WTC11 (cell line): ENCODE results near the gene RGS17. TPM values are rescaled to one million over a fixed set of nuclear protein-coding genes. Genes with fewer than 3 reads are reported as not detected.

Source experiments
- ATAC-seq: fragments of 200-7000 bp; cut with Tn5 transposase; 2 replicates; pipeline ENCODE4 v1.10.0; 2021; ENCODE audit warnings: mild to moderate bottlenecking, moderate library complexity
- CTCF ChIA-PET: fragments of 300-600 bp; sonication (Branson Sonifier 250); formaldehyde crosslinking; loops from one replicate; lab custom pipeline; 2021; ENCODE audit warnings: antibody characterized with exemption; lab: Charles Lee
- POLR2A ChIA-PET: fragments of 350-600 bp; sonication (Branson Sonifier 250); formaldehyde crosslinking; loops from one replicate; lab custom pipeline; 2021; ENCODE audit warnings: antibody characterized with exemption; lab: Charles Lee
- DNase-seq: peaks from one replicate; pipeline ENCODE4 v3.0.0; 2021; ENCODE audit warnings: low spot score
- H3K27ac Mint-ChIP-seq: 2 replicates; pipeline ENCODE4 v1.8.0; 2021; ENCODE audit warnings: mixed read lengths
- H3K27me3 Mint-ChIP-seq: 2 replicates; pipeline ENCODE4 v1.8.0; 2021; ENCODE audit warnings: low read depth, mild to moderate bottlenecking, moderate library complexity, mixed read lengths
- H3K36me3 Mint-ChIP-seq: 2 replicates; pipeline ENCODE4 v1.8.0; 2021; ENCODE audit warnings: mixed read lengths
- H3K4me1 Mint-ChIP-seq: 2 replicates; pipeline ENCODE4 v1.8.0; 2022; ENCODE audit warnings: mixed read lengths
- H3K4me3 Mint-ChIP-seq: 2 replicates; pipeline ENCODE4 v1.8.0; 2021; ENCODE audit warnings: mild to moderate bottlenecking, moderate library complexity, mixed read lengths
- H3K9me3 Mint-ChIP-seq: 2 replicates; pipeline ENCODE4 v1.8.0; 2021; ENCODE audit warnings: mixed read lengths
- FOXP1 ChIP-seq: sonication (generic); formaldehyde crosslinking; IDR thresholded peaks from 2 replicates; pipeline ENCODE4 v1.8.0; 2022; ENCODE audit warnings: missing genetic modification reagents, mild to moderate bottlenecking, moderate library complexity, borderline replicate concordance
- MXD4 ChIP-seq: fragments of 250-450 bp; sonication (Bioruptor Pico); IDR thresholded peaks from 2 replicates; pipeline ENCODE4 v1.8.0; 2021; ENCODE audit warnings: mild to moderate bottlenecking, moderate library complexity, borderline replicate concordance
- MYBL2 ChIP-seq: sonication (generic); formaldehyde crosslinking; IDR thresholded peaks from 2 replicates; pipeline ENCODE4 v1.8.1; 2023; ENCODE audit warnings: mild to moderate bottlenecking, moderate library complexity, missing genetic modification reagents
- NFE2L1 ChIP-seq: sonication (generic); formaldehyde crosslinking; IDR thresholded peaks from 2 replicates; pipeline ENCODE4 v1.8.1; 2023; ENCODE audit warnings: missing genetic modification reagents
- PREB ChIP-seq: sonication (generic); formaldehyde crosslinking; IDR thresholded peaks from 2 replicates; pipeline ENCODE4 v1.8.1; 2022; ENCODE audit warnings: mild to moderate bottlenecking, missing genetic modification reagents, moderate library complexity, borderline replicate concordance
- ZBTB21 ChIP-seq: sonication (generic); formaldehyde crosslinking; IDR thresholded peaks from 2 replicates; pipeline ENCODE4 v1.8.1; 2023; ENCODE audit warnings: mild to moderate bottlenecking, missing genetic modification reagents, borderline replicate concordance
- ZNF121 ChIP-seq: sonication (generic); formaldehyde crosslinking; IDR thresholded peaks from 2 replicates; pipeline ENCODE4 v1.8.0; 2023; ENCODE audit warnings: missing genetic modification reagents
- ZNF396 ChIP-seq: fragments of 250-450 bp; sonication (Bioruptor Pico); IDR thresholded peaks from 2 replicates; pipeline ENCODE4 v1.8.0; 2021; ENCODE audit warnings: mild to moderate bottlenecking, moderate library complexity, borderline replicate concordance
- ZNF416 ChIP-seq: fragments of 250-450 bp; sonication (Bioruptor Pico); IDR thresholded peaks from 2 replicates; pipeline ENCODE4 v1.9.0; 2021; ENCODE audit warnings: mild to moderate bottlenecking, inconsistent platforms
- ZNF423 ChIP-seq: fragments of 250-450 bp; sonication (Bioruptor Pico); IDR thresholded peaks from 2 replicates; pipeline ENCODE4 v2.1.2; 2022; ENCODE audit warnings: mild to moderate bottlenecking, moderate library complexity
- total RNA-seq: library from RNA; stranded (reverse); gene quantifications from 3 replicates; pipeline ENCODE4 v1.2.3, GENCODE V29; 2021
- TF ChIP-seq, protein P1 (sequence below): sonication (generic); formaldehyde crosslinking; IDR thresholded peaks from 2 replicates; pipeline ENCODE4 v1.8.1; 2023; ENCODE audit warnings: mild to moderate bottlenecking, missing genetic modification reagents, moderate library complexity
- TF ChIP-seq, protein P2 (sequence below): sonication (generic); formaldehyde crosslinking; IDR thresholded peaks from 2 replicates; pipeline ENCODE4 v1.8.1; 2022; ENCODE audit warnings: mild to moderate bottlenecking, moderate library complexity, missing genetic modification reagents
- TF ChIP-seq, protein P3 (sequence below): fragments of 200-600 bp; IDR thresholded peaks from 2 replicates; pipeline ENCODE4 v1.8.0; 2022; ENCODE audit warnings: antibody characterized with exemption
- TF ChIP-seq, protein P4 (sequence below): fragments of 250-450 bp; sonication (Bioruptor Pico); IDR thresholded peaks from 2 replicates; pipeline ENCODE4 v2.1.2; 2022; ENCODE audit warnings: mild to moderate bottlenecking, moderate library complexity
- TF ChIP-seq, protein P5 (sequence below): sonication (generic); formaldehyde crosslinking; IDR thresholded peaks from 2 replicates; pipeline ENCODE4 v1.8.1; 2023; ENCODE audit warnings: mild to moderate bottlenecking, missing genetic modification reagents, borderline replicate concordance
- TF ChIP-seq, protein P6 (sequence below): fragments of 250-450 bp; sonication (Bioruptor Pico); IDR thresholded peaks from 2 replicates; pipeline ENCODE4 v1.9.0; 2021; ENCODE audit warnings: moderate library complexity, mild to moderate bottlenecking, inconsistent platforms, borderline replicate concordance

The RGS17 gene
- total RNA-seq, 1 experiment from 2014 or later: 9.3 TPM

DNA sequence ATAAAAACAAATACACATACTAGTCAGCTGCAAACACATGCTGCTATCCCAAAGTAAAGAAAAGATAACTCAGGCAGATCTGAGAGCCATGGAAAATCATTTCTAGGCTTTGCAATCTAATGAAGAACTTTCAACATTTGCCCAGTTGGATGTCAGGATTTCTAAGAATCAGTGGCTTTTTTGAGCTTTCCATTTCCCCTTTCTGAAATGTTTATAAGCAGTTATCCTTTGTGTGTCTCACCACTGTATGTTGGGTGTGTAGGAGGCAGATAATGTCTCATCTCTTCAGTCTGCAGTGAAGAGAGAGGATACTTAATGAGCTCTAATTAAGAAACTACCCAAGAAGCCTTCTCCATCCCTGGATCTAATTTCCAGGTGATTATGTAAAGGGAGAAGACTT lies 43.6 kb downstream of the RGS17 start:
- Mint-ChIP-seq H3K27me3 (no peaks in the 10 kb centered on the region), H3K4me3 (no peak overlapping the region), H3K27ac (no peak overlapping the region; the same call in 1 of the 2 replicates), H3K4me1 (peaks cover 6% of the 10 kb centered on the region; the same call in 1 of the 2 replicates), H3K36me3 (no peaks in the 10 kb centered on the region), H3K9me3 (no peaks in the 10 kb centered on the region)
- ChIA-PET CTCF (no interaction called here), POLR2A (no interaction called here)
- ATAC-seq (no peak), DNase-seq (no peak)
- no peak for TF ChIP-seq PREB (CRISPR knock-in tag)
- TF ChIP-seq, protein P1, sequence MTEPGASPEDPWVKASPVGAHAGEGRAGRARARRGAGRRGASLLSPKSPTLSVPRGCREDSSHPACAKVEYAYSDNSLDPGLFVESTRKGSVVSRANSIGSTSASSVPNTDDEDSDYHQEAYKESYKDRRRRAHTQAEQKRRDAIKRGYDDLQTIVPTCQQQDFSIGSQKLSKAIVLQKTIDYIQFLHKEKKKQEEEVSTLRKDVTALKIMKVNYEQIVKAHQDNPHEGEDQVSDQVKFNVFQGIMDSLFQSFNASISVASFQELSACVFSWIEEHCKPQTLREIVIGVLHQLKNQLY (CRISPR knock-in tag): no peak
- no peak for TF ChIP-seq ZNF423 (CRISPR knock-in tag)
- no peak for TF ChIP-seq ZBTB21 (CRISPR knock-in tag)
- TF ChIP-seq, protein P2, sequence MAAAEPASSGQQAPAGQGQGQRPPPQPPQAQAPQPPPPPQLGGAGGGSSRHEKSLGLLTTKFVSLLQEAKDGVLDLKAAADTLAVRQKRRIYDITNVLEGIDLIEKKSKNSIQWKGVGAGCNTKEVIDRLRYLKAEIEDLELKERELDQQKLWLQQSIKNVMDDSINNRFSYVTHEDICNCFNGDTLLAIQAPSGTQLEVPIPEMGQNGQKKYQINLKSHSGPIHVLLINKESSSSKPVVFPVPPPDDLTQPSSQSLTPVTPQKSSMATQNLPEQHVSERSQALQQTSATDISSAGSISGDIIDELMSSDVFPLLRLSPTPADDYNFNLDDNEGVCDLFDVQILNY (CRISPR knock-in tag): no peak
- no peak for TF ChIP-seq ZNF396 (CRISPR knock-in tag)
- no peak for TF ChIP-seq ZNF121

DNA sequence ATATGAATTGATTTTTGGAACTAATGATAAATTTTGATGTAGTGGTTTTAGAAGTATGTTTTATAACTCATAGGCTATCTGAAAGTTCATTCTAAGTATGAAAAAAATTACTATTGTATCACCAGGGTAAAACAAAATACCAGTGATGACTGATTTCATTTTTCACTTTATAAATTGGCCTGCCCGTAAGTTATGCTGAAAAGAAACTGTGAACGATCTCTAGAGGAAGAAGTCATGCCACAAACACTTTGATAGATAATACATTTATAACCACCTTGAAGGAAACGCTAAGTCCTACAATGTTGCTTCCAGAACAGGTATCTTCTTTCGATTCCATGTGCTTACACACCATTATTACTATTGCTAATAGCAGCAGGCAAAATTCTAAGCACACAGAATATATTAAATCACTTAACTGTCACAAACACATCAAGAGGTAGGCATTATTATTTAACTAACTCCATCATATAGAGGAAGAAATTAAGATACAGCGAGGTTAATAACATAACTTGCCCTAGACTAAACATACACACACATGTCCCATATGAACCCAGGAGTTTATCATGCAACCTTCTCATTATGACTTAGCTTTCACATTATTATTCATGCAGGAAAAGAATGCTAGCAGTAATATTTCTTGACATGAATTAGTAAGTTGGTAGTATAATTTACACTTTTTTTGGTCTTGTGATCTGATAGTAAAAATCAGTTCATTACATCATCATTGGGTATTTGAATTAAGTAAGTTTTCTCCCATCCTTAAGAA lies 44.7 kb downstream of the RGS17 start:
- Mint-ChIP-seq H3K27me3 (no peaks in the 10 kb centered on the region), H3K27ac (no peak overlapping the region), H3K36me3 (no peaks in the 10 kb centered on the region), H3K4me3 (no peak overlapping the region), H3K9me3 (no peaks in the 10 kb centered on the region), H3K4me1 (peaks cover 6% of the 10 kb centered on the region; the same call in 1 of the 2 replicates)
- TF ChIP-seq FOXP1 (CRISPR knock-in tag) (no peak), MXD4 (no peak), MYBL2 (CRISPR knock-in tag) (no peak), NFE2L1 (CRISPR knock-in tag) (no peak)
- TF ChIP-seq, protein P3, sequence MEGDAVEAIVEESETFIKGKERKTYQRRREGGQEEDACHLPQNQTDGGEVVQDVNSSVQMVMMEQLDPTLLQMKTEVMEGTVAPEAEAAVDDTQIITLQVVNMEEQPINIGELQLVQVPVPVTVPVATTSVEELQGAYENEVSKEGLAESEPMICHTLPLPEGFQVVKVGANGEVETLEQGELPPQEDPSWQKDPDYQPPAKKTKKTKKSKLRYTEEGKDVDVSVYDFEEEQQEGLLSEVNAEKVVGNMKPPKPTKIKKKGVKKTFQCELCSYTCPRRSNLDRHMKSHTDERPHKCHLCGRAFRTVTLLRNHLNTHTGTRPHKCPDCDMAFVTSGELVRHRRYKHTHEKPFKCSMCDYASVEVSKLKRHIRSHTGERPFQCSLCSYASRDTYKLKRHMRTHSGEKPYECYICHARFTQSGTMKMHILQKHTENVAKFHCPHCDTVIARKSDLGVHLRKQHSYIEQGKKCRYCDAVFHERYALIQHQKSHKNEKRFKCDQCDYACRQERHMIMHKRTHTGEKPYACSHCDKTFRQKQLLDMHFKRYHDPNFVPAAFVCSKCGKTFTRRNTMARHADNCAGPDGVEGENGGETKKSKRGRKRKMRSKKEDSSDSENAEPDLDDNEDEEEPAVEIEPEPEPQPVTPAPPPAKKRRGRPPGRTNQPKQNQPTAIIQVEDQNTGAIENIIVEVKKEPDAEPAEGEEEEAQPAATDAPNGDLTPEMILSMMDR: no peak
- ChIA-PET POLR2A (no interaction called here), CTCF (no interaction called here)
- no peak for DNase-seq
- no peak for ATAC-seq

DNA sequence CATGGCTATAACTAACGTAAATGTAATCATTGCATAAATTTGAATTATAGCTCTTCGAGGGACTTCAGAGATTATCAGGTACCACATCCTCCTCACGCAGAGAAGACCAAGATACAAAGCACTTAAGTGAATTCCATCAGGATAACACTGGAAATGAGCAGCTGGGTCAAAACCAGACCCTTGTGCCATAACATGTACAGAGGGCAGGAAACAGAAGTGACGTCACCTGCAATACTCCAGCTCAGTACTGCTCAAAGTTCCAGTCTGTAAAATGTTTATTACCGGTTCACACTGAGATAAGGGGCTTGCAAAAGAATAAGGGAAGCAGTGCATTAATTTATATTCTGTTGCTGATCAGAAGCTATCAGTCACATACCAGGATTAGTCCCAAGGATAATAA lies 45.8 kb downstream of the RGS17 start:
- POLR2A ChIA-PET: no interaction called here
- ATAC-seq: no peak
- H3K27ac Mint-ChIP-seq: no peak overlapping the region

More for the DNA sequence above, 45.8 kb downstream of the RGS17 start:
- H3K4me3 Mint-ChIP-seq: no peak overlapping the region
- TF ChIP-seq ZNF416 (CRISPR knock-in tag) (no peak), MXD4 (no peak)
- TF ChIP-seq, protein P4, sequence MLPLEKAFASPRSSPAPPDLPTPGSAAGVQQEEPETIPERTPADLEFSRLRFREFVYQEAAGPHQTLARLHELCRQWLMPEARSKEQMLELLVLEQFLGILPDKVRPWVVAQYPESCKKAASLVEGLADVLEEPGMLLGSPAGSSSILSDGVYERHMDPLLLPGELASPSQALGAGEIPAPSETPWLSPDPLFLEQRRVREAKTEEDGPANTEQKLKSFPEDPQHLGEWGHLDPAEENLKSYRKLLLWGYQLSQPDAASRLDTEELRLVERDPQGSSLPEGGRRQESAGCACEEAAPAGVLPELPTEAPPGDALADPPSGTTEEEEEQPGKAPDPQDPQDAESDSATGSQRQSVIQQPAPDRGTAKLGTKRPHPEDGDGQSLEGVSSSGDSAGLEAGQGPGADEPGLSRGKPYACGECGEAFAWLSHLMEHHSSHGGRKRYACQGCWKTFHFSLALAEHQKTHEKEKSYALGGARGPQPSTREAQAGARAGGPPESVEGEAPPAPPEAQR: no peak
- TF ChIP-seq, protein P5, sequence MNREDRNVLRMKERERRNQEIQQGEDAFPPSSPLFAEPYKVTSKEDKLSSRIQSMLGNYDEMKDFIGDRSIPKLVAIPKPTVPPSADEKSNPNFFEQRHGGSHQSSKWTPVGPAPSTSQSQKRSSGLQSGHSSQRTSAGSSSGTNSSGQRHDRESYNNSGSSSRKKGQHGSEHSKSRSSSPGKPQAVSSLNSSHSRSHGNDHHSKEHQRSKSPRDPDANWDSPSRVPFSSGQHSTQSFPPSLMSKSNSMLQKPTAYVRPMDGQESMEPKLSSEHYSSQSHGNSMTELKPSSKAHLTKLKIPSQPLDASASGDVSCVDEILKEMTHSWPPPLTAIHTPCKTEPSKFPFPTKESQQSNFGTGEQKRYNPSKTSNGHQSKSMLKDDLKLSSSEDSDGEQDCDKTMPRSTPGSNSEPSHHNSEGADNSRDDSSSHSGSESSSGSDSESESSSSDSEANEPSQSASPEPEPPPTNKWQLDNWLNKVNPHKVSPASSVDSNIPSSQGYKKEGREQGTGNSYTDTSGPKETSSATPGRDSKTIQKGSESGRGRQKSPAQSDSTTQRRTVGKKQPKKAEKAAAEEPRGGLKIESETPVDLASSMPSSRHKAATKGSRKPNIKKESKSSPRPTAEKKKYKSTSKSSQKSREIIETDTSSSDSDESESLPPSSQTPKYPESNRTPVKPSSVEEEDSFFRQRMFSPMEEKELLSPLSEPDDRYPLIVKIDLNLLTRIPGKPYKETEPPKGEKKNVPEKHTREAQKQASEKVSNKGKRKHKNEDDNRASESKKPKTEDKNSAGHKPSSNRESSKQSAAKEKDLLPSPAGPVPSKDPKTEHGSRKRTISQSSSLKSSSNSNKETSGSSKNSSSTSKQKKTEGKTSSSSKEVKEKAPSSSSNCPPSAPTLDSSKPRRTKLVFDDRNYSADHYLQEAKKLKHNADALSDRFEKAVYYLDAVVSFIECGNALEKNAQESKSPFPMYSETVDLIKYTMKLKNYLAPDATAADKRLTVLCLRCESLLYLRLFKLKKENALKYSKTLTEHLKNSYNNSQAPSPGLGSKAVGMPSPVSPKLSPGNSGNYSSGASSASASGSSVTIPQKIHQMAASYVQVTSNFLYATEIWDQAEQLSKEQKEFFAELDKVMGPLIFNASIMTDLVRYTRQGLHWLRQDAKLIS: no peak
- TF ChIP-seq, protein P6, sequence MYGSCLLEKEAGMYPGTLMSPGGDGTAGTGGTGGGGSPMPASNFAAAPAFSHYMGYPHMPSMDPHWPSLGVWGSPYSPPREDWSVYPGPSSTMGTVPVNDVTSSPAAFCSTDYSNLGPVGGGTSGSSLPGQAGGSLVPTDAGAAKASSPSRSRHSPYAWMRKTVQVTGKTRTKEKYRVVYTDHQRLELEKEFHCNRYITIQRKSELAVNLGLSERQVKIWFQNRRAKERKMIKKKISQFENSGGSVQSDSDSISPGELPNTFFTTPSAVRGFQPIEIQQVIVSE (CRISPR knock-in tag): 0 out of 2 replicates have a peak, but pooled peaks have one; percentile 13
- no peaks in the 10 kb centered on the region for H3K36me3 Mint-ChIP-seq
- H3K9me3 Mint-ChIP-seq: no peaks in the 10 kb centered on the region
- CTCF ChIA-PET: no interaction called here
- no peaks in the 10 kb centered on the region for H3K27me3 Mint-ChIP-seq
- no peak for DNase-seq
- peaks cover 6% of the 10 kb centered on the region; the same call in 1 of the 2 replicates for H3K4me1 Mint-ChIP-seq
